Measurements from ENCODE around the gene PAX3.

Gene PAX3

GRCh38 chr2:222311319-222311977, 12.7 kb upstream of the PAX3 start:
- no peak overlapping the region for H3K4me3 ChIP-seq (ENCODE audit: low read depth, low read length)
- in situ Hi-C loops (cut with HindIII; ENCODE audit: low sequenced_read_pairs): loop anchor here (25.0 kb wide), 1 partner anchor 274 kb away; no protein-coding TSS in a partner anchor
- TF ChIP-seq, protein P1, sequence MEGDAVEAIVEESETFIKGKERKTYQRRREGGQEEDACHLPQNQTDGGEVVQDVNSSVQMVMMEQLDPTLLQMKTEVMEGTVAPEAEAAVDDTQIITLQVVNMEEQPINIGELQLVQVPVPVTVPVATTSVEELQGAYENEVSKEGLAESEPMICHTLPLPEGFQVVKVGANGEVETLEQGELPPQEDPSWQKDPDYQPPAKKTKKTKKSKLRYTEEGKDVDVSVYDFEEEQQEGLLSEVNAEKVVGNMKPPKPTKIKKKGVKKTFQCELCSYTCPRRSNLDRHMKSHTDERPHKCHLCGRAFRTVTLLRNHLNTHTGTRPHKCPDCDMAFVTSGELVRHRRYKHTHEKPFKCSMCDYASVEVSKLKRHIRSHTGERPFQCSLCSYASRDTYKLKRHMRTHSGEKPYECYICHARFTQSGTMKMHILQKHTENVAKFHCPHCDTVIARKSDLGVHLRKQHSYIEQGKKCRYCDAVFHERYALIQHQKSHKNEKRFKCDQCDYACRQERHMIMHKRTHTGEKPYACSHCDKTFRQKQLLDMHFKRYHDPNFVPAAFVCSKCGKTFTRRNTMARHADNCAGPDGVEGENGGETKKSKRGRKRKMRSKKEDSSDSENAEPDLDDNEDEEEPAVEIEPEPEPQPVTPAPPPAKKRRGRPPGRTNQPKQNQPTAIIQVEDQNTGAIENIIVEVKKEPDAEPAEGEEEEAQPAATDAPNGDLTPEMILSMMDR (IDR thresholded peaks at IDR 0.05; ENCODE audit: low read depth, low read length): no peak
- DNase-seq (ENCODE audit: low read depth, low spot score): no peak

- in situ Hi-C loops (cut with HindIII; ENCODE audit: low sequenced_read_pairs): loop anchor here (25.0 kb wide), 1 partner anchor 274 kb away; no protein-coding TSS in a partner anchor
- DNase-seq (ENCODE audit: low read depth, low spot score): no peak
- TF ChIP-seq, protein P1 (IDR thresholded peaks at IDR 0.05; ENCODE audit: low read depth, low read length): no peak
- no peak overlapping the region for H3K4me3 ChIP-seq (ENCODE audit: low read depth, low read length)
Measured at GRCh38 chr2:222310747-222311318, 12.0 kb upstream of the PAX3 start.

DNA sequence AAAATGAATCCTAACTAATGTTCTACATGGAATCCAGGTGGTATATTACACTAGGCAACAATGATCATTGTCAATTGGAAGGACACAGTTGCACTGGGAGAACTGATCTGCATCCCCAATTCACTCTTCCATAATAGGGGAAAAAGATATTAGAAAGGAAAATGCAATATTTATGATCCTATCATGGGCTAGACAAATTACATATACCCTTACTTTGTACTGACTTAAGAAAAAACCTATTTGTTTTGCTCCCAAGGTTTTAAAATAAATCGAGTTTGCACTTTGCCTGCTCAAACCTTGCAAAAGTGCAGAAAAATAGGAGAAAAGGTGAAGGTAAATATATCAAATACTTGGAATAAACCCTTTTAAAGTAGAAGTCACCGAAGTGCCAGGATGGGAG, 11.0 kb upstream of the PAX3 start:
- TF ChIP-seq, protein P1 (IDR thresholded peaks at IDR 0.05; ENCODE audit: low read depth, low read length): no peak
- no peak overlapping the region for H3K4me3 ChIP-seq (ENCODE audit: low read depth, low read length)
- in situ Hi-C loops (cut with HindIII; ENCODE audit: low sequenced_read_pairs): loop anchor here (25.0 kb wide), 1 partner anchor 272 kb away; no protein-coding TSS in a partner anchor
- no peak for DNase-seq (ENCODE audit: low read depth, low spot score)

DNA sequence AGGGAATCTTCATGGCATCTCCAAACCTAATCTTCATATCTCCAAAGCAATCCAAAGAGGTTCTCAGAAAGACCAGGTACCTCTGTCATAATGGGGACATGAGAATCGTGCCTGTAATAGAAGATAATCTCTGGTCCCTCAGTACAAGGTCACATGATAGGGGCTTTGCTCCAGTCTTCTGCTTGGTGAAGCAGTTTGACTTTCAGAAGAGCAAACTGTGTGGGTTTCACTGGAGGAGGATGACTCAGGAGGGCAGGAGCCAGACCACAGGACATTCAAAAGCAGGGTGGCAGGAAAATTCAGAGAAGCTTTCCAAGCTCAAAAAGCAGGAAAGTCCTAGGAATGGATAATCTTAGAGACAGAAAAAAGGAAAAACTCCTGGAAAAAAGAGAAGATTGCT, 10.6 kb upstream of the PAX3 start:
- no peak for DNase-seq (ENCODE audit: low read depth, low spot score)
- H3K4me3 ChIP-seq (ENCODE audit: low read depth, low read length): no peak overlapping the region
- TF ChIP-seq, protein P1 (IDR thresholded peaks at IDR 0.05; ENCODE audit: low read depth, low read length): no peak
- in situ Hi-C loops (cut with HindIII; ENCODE audit: low sequenced_read_pairs): loop anchor here (25.0 kb wide), 1 partner anchor 272 kb away; no protein-coding TSS in a partner anchor

- no peak overlapping the region for H3K4me3 ChIP-seq (ENCODE audit: low read depth, low read length)
- TF ChIP-seq, protein P1 (IDR thresholded peaks at IDR 0.05; ENCODE audit: low read depth, low read length): no peak
- no peak for DNase-seq (ENCODE audit: low read depth, low spot score)
- in situ Hi-C loops (cut with HindIII; ENCODE audit: low sequenced_read_pairs): loop anchor here (25.0 kb wide), 1 partner anchor 271 kb away; no protein-coding TSS in a partner anchor
Measured at GRCh38 chr2:222307978-222308730, 9.4 kb upstream of the PAX3 start.

GRCh38 chr2:222307143-222307756, 8.5 kb upstream of the PAX3 start:
- H3K4me3 ChIP-seq (ENCODE audit: low read depth, low read length): no peak overlapping the region
- in situ Hi-C loops (cut with HindIII; ENCODE audit: low sequenced_read_pairs): loop anchor here (25.0 kb wide), 1 partner anchor 270 kb away; no protein-coding TSS in a partner anchor
- no peak for DNase-seq (ENCODE audit: low read depth, low spot score)
- TF ChIP-seq, protein P1 (IDR thresholded peaks at IDR 0.05; ENCODE audit: low read depth, low read length): no peak

Data from astrocyte of the spinal cord (primary cell).